PC-3 (cell line): ENCODE measurements around the gene PLXNA4.

Experiments
- EZH2 ChIP-seq: fragments of 300-600 bp; sonication (generic); IDR thresholded peaks from one replicate; pipeline ENCODE4 v1.6.1; 2017; ENCODE audit warnings: antibody characterized with exemption, mild to moderate bottlenecking, low read length; ENCODE audit not compliant: unreplicated experiment
- EZH2phosphoT487 ChIP-seq: fragments of 300-600 bp; sonication (generic); IDR thresholded peaks from 2 replicates; pipeline ENCODE4 v1.6.1; 2018; ENCODE audit warnings: mild to moderate bottlenecking, antibody characterized with exemption, low read length, borderline replicate concordance
- TF ChIP-seq, protein P1 (sequence below): fragments of 300-600 bp; sonication (generic); conservative IDR thresholded peaks from 2 replicates; pipeline ENCODE4 v1.5.1; 2017; ENCODE audit warnings: antibody characterized with exemption, low read depth, mild to moderate bottlenecking, low read length

DNA sequence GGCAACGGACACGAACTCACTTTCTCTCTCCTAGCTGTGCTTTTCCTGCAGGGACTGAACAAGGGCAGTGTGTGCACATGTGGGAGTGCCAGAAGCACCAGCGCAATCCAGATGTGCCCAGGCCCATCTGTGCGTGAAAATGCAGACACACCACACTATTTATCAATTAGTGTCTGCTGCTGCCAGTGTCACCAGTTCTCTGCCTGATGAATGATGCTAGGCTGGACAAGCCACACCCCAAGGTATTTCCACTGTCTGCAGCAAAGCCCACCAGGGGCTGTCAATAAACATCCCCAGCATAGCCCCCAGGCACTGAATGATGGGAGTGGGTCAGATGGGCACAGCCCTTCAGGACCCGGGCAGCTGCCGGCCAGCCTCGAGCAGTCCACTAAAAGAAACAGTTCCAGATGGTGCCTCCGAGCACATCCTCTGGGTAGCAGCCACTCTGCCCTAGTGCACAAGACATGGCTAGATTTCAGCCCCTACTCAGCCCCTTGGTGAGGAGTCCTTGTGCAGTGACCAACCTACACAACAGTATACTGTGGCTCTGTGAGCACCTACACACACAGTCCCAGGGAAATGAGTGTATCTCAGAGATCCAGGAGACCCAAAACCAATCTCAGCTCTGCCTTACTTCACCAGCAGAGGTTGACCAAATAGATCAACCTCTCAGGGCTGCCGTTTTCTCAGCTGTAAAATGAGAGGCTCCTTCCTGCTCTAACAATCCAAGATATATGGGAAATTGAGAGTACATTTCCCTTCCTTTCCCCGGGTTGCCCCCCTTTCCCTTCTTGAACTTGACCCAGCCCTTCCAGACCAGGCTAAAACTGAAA lies 314.7 kb downstream of the PLXNA4 start:
- TF ChIP-seq, protein P1, sequence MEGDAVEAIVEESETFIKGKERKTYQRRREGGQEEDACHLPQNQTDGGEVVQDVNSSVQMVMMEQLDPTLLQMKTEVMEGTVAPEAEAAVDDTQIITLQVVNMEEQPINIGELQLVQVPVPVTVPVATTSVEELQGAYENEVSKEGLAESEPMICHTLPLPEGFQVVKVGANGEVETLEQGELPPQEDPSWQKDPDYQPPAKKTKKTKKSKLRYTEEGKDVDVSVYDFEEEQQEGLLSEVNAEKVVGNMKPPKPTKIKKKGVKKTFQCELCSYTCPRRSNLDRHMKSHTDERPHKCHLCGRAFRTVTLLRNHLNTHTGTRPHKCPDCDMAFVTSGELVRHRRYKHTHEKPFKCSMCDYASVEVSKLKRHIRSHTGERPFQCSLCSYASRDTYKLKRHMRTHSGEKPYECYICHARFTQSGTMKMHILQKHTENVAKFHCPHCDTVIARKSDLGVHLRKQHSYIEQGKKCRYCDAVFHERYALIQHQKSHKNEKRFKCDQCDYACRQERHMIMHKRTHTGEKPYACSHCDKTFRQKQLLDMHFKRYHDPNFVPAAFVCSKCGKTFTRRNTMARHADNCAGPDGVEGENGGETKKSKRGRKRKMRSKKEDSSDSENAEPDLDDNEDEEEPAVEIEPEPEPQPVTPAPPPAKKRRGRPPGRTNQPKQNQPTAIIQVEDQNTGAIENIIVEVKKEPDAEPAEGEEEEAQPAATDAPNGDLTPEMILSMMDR: no peak
- TF ChIP-seq EZH2 (no peak), EZH2phosphoT487 (no peak)
